ENCODE results near the gene TEX101.
"Not testable (repeated sequence)": the region's sequence is repeated elsewhere in the genome, so short reads cannot be mapped to it uniquely, and the experiment has no call there.

- not testable (repeated sequence) for TF ChIP-seq TARDBP, NFRKB (IDR thresholded peaks at IDR 0.05)
Observed at GRCh38 chr19:43383254-43383653, 31.4 kb upstream of the TEX101 start.
